Amniotic stem cell (primary cell): Measurements from ENCODE around the gene SERTAD3.
"Not testable (repeated sequence)": the region's sequence is repeated elsewhere in the genome, so short reads cannot be mapped to it uniquely, and the experiment has no call there.

Source experiments
- DNase-seq: peaks from one replicate; lab custom pipeline; 2025; lab: John Stamatoyannopoulos, UW

The SERTAD3 gene

GRCh38 chr19:40408598-40408925 is 35.6 kb downstream of the SERTAD3 start:
- DNase-seq, result not testable (repeated sequence)

DNA sequence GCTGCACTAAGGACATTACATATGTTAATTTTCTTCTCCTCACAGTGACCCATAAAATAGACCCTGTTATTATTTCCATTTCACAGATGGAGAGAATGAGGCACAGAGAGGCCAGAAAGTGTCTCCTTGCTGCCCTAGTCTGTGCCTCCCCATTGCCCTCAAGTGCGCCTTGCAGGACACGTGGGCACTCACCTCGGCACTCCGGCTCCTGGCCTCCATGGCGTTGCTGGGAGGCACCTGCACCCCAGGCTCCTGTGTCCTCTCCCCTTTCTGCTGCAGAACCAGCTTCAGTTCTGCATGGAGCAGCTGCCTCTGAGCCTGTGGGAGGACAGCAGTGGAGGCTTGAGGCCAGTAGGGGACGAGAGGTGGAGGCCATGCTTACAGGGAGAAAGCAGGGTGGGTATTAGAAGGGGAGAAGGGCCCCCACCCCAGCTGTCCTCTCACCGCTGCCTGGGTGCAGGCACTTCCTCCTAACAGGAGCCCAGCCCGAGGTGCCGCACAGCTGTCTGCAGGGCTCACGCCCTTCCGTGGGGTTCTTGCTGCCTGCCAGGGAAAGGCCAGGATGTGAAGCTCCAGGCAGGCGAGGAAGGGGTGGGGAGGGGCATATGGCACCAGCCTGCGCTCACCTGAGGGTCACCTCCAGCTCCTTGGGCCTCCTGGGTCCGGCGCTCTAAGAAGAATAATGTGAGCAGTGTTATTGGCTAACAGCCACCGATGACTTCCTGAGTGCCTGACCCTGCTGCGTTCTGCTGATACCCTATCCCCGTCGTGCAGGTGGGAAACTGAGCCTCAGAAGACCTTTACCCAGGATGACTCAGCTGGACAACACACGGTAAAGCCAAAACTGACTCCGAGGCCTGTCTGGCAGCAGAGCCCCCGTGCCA is 36.2 kb downstream of the SERTAD3 start:
- no peak for DNase-seq

GRCh38 chr19:40403262-40403984 is 40.7 kb downstream of the SERTAD3 start:
- DNase-seq, result peak; percentile 56

DNA sequence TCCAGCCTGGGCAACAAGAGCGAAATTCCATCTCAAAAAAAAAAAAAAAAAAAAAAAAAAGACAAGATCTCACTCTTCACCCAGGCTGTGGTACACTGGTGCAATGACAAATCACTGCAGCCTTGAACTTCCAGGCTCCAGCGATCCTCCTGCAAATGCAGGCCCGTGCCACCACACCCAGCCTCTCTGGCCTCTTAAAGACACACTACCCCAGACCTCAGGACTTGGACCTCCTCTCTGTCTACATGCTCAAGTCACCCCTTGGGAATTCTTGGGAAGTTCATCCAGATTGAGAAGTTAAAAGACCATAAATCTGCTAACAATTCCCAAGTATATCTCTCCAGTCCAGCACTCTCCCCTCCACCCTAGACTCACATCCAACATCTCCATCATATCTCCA is 43.6 kb downstream of the SERTAD3 start:
- no peak for DNase-seq

GRCh38 chr19:40398417-40399131 is 45.6 kb downstream of the SERTAD3 start:
- DNase-seq, result no peak

GRCh38 chr19:40397568-40397906 is 46.6 kb downstream of the SERTAD3 start:
- DNase-seq, result no peak

- DNase-seq, result no peak
Measured at GRCh38 chr19:40396886-40397567, 47.1 kb downstream of the SERTAD3 start.

GRCh38 chr19:40395956-40396355 is 48.2 kb downstream of the SERTAD3 start:
- no peak for DNase-seq

- DNase-seq, result no peak
Measured at GRCh38 chr19:40394816-40395210, 49.3 kb downstream of the SERTAD3 start.

GRCh38 chr19:40393894-40394815 is 50.0 kb downstream of the SERTAD3 start:
- DNase-seq, result no peak

DNA sequence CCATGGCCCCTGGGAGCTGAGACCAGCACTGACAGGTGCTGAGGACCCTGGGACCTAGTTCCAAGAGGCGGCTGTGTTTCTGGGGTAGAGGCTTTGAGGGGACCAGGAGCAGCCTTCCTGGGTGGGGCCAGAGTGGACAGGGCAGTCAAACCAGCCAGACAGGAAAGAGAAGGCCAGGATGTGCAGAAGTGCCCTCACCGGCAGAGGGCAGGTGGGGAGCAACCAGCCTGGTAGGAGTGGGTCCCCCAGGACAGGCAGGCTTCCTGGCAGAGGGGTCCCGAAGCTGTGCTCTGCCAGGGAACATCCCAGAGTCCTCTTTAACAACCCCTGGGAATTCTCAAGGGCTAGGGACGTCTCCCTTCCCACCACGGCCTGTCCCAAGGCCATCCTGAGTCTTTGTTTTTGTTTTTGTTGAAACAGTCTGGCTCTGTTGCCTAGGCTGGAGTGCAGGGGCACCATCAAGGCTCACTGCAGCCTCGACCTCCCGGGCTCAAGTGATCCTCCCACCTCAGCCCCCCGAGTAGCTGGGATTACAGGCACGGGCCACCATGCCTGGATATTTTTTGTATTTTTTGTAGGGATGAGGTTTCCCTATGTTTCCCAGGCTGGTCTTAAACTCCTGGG is 51.1 kb downstream of the SERTAD3 start:
- no peak for DNase-seq

- DNase-seq, result no peak
Measured at GRCh38 chr19:40392123-40392522, 52.0 kb downstream of the SERTAD3 start.
